Measurements from ENCODE around the gene RSBN1.
"Not testable (repeated sequence)": the region's sequence is repeated elsewhere in the genome, so short reads cannot be mapped to it uniquely, and the experiment has no call there.

RSBN1 gene

DNA sequence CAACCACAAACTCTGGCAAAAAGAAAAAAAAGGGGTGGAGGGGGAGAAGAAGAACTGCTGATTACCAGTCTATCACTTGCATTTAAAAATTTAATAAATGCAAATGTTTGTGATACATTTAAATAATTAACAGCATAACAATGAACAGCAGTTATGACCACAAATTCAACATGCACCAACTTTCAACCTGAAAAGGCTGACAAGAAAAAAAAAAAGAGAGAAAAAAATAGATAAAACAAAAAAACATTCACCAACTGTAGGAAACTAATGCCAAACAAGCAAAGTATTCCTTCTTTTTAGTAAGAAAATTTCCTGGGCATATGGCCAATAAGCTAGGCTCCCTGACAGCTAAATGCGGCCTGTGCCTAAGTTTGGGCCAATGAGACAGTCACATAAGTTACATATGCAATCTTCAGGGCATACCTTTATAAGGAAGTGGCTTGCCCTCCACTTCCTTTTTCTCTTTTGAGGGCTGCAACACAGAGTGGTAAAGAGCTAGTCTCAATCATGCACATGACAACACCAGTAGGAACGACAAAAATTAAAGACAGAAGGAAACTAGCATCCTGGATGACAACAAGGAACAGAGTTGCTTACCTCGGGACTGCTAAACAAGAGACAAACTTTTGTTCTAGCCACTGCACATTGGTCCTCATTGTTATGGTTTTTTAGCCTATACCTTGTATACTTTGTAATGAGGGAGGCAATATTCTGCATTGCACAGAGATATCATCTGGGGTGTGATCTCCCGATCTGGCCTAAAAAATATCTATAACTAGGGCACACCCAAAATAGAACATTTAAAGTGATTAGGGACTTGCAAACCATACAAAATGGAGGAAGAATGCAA lies 28.8 kb downstream of the RSBN1 start:
- in situ Hi-C loops (cut with MboI; ENCODE audit: low sequenced_read_pairs), result no loop called here

DNA sequence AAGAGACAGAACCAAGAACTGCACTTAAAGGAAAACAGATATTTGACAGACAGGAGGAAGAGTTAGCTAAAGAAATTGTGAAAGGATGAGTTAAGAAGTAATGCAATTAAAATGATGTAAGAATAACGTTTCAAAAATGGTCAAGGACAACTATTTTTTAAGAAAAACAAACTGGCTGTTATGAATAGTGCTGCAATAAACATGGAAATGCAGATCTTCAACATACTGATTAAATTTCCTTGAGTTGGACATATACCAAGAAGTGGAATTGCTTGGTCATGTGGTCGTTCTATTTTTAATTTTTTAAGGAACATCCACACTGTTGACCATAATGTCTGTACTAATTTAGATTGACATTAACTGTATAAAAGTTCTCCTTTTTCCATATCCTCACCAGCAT lies 29.9 kb downstream of the RSBN1 start:
- in situ Hi-C loops (cut with MboI; ENCODE audit: low sequenced_read_pairs), result no loop called here

DNA sequence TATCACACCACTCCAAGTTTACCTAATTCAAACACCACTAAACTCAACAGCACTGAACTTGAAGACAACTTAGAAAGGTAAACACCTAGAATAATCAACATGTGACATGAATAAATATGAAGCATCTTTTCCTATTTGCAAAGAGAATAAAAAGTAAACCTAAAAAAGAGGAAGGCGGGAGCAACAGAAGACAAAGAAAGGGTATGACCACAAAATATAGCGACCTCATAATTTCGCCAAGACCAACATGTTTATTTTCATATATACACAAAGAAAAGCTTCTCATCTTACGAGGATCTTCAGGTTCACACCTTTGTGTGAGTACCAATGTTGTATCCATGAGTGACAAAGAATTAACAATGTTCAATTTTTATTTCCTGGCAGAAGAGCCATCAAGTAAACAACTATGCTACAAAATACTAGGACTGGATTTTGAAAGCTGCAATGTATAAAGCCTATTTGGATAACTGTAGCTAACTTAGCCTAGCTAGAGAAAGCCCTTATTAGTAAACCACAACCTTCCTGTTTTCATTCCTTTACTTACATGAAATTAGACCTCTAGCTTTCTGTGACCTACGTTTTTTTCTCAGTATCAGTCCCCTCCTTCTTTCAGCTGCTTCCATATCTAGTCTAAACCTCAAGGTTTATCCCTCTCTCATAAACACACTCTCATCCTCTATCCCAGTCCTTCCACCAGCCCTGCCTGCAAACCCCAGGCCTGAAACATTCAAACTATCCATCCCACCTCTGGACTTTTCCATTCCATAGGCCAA lies 31.7 kb downstream of the RSBN1 start:
- in situ Hi-C loops (cut with MboI; ENCODE audit: low sequenced_read_pairs), result no loop called here

DNA sequence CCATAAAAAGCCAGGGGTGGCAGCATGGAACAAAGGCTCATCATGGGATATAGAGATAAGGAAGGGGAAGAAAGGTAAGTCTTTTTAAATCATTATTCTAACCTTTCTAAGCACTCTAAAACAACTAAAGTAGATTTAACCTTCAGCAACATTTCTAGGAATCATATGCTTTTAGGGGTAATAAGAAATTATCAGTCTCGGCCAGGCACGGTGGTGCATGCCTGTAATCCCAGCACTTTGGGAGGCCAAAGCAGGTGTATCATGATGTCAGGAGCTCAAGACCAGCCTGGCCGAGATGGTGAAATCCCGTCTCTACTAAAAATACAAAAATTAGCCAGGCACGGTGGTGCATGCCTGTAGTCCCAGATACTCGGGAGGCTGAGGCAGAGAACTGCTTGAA lies 32.7 kb downstream of the RSBN1 start:
- in situ Hi-C loops (cut with MboI; ENCODE audit: low sequenced_read_pairs), result no loop called here

DNA sequence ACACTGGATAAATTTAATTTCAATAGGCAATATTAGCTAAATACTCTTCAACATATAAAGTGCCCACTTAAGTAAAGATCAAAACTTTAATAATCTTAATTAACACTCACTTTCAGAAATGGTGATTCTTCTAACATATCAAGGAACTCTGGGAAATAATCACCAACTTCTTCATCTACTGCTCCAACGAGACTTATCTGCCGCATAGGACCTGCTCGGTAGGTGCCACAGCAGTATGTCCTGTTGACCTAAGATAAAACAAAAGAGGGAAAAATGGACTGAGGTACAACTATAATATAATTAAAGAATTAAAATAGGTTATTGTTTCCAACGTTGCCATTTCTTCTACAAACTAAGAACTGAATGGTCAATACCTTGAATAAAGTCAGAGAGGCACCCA lies 34.7 kb downstream of the RSBN1 start:
- in situ Hi-C loops (cut with MboI; ENCODE audit: low sequenced_read_pairs), result no loop called here

DNA sequence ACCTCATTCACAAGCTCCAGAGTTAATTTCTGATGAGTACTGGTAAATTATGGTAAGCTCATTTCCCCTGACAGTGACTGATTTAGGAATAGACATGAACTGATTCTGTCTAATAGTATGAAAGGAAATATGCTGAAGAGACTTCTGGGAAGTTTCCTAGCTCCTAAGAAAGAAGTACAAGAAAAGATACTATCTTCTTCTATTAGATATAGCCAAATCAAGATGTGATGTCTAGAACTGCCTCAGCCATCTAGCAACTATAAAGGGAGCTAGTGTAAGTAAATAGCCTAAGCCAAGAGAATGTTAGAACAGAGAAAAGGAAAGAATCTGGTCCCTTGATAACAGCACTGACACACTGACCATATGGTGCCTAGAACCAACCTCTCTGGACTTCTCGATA lies 42.2 kb downstream of the RSBN1 start:
- in situ Hi-C loops (cut with MboI; ENCODE audit: low sequenced_read_pairs), result no loop called here

DNA sequence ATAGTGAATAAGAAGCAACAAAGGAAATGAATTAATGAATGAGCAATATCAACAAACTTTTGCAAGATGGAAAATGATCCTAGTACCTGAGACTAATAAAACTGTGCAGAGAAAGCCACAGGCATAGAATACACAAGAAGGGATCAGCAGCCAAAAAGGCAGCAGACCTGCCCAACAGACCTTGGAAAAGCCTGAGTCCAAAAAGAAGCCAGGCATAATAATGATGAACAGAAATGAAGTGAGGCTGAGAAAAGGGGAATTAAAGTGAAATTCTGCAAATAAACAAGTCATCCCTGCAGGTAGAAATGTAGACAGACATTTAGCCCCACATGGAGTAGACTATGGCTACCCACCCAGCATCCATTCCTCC lies 42.7 kb downstream of the RSBN1 start:
- in situ Hi-C loops (cut with MboI; ENCODE audit: low sequenced_read_pairs), result no loop called here

DNA sequence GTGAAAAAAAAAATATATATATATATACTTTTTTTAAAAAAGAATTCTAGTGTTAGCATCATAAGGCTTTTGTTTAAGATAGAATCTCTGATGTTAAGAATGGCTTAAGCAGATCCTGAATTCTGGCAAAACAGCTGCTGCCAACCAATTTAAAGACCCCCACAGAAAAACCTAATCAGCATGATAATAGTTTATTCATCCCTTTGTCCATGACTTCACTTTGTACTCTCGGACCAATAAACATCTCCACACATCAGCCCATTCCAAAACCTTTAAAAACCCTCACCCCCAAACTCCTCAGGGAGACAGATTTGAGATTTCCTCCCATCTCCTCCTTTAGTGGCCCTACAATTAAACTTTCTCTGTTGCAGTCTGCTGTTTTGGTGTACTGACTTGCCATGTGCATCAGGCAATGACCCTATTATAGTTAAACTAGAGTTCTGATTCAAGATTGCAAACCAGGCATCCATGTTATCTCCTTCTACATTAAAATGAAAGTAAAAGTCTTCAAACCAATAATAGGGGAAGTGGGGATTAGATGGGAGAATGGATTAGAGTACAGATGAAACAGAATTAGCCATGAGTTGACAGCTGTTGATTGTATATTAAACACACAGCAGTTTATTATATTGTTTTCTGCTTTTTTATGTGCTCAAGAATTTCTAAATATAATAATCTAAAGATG lies 43.2 kb downstream of the RSBN1 start:
- in situ Hi-C loops (cut with MboI; ENCODE audit: low sequenced_read_pairs), result no loop called here

DNA sequence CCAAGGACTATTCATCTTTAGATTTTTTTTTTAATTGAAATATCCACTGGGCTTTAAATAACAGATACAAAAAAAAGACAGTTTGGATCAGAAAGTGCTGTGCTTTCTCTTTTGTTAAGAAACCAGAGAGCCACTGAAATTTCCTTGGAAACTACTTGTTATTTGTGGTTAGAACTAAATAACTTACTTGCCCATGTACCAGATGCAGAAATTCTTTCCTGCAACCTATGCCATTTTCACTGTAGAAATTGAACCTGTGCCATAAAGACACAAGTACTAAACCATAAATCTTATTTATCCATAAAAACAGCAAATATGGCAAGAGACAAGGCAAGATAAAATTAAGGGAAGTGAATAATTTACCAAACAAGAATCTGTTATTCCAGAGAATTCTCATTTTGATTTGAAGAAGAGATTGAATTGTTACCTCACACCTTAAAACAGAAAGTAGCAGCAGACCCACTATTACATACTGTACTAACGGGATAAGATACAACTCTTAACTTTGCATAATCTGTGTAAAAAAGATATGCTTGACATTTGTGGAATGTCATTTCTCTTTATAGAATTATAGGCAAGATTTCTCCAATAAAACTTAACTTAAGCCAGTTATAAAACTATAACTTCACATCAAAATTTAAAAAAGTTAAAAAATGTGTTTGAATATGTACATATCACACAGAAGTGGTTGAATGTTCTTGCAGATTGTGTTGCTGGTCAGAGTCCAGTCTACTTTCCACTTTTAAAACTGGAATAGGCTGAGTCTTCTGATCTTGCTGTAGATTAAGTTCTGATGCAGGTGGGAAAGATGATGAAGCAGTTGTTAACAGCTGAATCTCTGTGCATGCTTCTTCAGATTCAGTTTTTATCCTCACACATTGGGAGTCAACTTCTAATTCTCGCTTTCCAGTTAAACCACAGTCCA lies 46.7 kb downstream of the RSBN1 start:
- in situ Hi-C loops (cut with MboI; ENCODE audit: low sequenced_read_pairs), result no loop called here

DNA sequence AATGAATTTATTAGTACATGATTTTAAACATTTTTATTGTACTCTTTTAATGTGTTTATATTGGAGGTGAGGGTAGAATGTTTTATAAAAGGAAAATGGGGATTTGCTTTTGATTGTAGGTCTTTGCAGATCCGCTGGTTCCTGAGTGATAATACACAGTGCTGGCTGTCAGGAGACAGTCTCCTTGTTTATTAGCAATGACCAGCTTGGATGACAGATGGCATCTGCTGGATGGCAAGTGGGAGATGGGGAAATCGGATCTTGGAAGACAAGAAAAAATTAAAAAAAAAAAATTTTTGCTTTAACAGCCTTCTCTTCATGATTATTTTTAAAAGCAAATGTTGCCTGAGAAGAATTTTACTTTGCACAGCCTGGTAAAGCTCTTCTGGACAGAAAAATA lies 48.6 kb downstream of the RSBN1 start:
- in situ Hi-C loops (cut with MboI; ENCODE audit: low sequenced_read_pairs), result no loop called here

DNA sequence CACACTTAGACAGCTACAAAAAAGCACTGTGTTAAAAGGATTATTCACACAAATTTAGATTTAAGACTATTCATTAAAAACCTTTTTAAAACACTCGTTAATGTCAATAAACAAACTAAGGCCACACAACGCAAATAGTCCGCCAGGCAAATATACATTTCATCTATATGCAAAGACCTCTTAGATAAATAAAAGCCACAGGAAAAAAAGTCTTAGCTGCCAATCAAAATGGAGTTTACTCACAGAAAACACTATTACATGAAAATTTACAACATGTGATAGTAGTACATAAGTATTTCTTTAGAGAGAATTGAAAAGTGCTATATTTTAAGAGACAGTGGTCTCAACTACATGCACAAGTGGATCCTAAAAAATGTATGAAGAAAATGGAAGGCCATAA lies 50.3 kb downstream of the RSBN1 start:
- in situ Hi-C loops (cut with MboI; ENCODE audit: low sequenced_read_pairs), result no loop called here

DNA sequence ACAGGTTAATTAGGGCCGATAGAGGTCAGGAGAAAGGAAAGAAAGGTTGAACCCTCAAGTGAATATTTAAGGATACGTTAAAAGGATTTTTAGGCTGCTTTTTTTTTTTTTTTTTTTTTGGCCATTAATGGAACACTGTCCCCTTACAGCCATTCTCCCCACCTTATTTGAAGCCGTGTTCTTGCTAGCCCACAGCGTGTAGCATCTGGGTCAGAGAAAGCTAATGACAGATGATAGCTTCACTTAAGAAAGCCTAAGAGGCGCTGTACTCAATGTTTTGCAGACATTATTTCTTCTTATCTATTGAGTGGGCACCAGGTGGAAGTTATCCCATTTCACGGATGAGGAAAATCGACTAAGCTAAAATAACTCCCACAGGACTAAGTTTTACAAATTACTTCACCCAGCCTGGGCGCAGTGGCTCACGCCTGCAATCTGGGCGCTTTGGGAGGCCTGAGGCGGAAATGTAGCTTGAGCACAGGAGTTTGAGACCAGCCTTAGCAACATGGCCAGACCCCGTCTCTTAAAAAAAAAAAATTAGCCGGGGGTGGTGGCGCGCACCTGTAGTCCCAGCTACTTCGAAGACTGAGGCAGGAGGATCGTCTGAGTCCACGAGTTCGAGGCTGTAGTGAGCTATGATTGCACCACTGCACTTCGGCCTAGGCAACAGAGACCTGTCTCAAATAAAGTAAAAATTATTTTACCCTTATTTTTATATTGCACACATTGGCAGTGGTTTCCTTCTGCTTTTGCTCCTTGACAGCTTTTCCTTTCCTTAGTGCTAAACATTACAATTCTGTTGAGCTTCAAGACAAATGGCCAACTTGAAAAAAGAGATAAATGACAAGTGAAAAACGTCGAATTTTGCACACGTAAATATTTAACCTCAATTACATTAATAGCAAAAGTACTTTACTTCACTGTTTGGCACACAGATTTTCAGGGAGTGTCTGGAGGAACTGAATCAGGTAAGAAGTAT lies 51.9 kb downstream of the RSBN1 start:
- in situ Hi-C loops (cut with MboI; ENCODE audit: low sequenced_read_pairs), result no loop called here

DNA sequence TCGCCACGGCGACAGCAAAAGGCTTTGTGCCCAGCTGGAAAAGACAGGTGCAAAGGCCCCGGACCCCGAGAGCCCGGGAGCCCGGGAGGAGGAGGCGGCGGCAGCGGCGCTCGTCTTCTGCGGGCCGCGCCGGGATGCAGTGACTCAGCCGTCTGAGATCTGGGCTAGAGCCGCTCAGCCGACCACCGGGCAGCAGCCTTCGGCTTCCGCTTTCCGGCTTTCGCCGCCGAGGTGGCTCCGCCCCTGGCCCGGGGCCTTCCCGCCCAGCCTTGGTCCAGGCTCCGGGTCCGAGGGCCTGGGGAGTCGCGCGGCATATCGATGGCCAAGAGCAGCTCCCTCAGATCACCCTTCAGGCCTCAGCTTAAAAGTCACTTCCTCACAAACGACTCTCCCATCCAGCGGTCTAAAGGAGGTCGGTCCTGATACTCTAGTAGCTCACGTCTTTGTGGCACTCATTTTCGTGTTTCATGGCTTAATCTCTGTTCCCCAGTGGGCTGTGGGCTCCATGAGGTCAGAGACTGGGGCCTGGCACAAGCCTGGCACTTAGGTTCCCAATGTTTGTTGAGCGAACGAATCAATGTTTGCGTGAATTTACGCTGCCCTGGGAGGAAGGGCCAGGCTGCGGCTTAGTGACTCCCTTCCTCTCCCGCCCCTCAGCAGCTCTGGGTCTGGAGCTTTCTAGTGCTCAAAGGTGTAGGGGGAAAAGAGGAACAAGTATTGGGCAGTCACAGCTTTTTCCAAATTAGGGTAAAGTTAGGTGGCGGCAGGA lies 52.8 kb downstream of the RSBN1 start, which contains the start of gene PHTF1:
TSS of gene PHTF1 (minus strand) at position 154 of the 769 bp plus-strand sequence. CDS start 783 bp downstream, outside the sequence.
- in situ Hi-C loops (cut with MboI; ENCODE audit: low sequenced_read_pairs), result no loop called here

DNA sequence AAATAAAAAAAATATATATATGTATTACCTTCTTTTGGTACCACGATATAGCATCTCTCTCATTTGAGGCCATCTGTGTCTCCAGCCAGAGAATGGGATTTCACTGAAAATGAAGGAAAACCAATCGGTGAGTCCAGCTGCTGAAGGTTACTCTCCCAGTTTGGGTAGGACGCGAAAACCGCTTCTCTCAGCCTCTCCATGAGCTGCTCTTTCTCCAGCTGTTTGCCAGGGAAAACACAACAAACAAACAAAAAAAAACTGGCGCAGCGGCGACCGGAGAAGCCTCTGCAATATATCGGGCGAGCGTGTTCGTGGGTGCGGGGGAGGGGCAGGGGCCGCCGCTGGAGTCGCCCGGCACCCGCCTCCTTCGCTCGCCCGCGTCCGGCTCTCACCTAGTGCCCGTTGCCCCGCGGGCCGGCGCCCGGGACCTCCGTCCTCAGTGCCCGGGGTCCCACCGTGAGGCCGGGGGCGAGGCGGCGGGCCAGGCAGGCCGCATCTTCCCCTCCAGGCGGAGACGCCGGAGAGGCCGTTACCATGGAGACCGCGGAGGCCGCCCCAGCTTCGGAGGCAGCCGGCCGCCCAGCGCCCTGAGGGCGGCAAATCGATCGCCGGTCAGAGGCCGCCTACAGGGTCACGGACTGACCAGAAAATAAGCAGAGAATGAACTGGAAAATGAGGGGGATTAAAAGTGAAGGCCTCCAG lies 53.5 kb downstream of the RSBN1 start:
- in situ Hi-C loops (cut with MboI; ENCODE audit: low sequenced_read_pairs), result no loop called here

DNA sequence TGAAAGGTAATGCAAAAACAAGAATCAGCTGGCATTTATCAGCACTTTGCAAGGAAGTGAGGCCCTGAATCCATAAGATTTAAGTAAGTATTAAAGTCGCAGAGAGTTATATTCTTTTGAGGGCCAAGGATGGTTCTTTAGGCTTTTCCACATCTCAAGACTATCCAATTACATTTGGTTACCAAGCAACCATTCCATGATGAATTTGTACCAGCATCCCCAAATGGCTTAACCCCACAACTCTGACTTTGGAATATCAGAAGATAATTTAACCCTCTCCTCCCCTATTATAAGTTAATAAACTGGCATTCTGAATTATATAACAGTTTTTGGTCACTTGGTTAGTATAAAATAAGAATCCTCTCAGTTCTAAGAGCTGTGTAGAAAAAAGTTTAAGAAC lies 55.8 kb downstream of the RSBN1 start:
- in situ Hi-C loops (cut with MboI; ENCODE audit: low sequenced_read_pairs), result no loop called here

DNA sequence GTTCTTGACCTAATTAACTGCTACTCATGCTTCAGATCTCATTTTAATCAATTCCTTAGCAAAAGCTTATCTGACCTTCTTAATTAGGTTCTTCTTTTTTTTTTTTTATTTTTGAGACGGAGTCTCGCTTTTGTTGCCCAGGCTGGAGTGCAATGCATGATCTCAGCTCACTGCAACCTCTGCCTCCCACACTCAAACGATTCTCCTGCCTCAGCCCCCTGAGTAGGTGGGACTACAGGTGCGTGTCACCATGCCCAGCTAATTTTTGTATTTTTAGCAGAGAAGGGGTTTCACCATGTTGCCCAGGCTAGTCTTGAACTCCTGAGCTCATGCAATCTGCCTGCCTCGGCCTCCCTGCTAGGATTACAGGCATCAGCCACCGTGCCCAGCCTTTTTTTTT lies 58.9 kb downstream of the RSBN1 start:
- in situ Hi-C loops (cut with MboI; ENCODE audit: low sequenced_read_pairs), result not testable (repeated sequence)

DNA sequence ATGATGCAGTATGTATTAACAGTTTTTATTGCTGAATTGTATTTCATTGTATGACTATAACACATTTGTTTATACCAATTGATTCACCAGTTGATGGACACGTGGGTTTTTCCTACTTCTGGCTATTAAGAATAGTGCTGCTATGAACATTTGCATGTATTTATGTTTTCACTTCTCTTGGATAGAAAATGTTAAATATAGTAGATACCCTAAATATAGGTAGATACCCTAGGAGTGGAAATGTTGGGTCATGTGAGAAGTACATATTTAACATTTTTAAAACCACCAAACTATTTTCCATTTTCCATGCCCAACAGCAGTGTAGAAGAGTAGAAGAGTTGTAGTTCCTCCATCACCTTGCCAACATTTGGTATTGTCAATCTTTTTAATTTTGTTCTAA lies 60.8 kb downstream of the RSBN1 start:
- in situ Hi-C loops (cut with MboI; ENCODE audit: low sequenced_read_pairs), result no loop called here

DNA sequence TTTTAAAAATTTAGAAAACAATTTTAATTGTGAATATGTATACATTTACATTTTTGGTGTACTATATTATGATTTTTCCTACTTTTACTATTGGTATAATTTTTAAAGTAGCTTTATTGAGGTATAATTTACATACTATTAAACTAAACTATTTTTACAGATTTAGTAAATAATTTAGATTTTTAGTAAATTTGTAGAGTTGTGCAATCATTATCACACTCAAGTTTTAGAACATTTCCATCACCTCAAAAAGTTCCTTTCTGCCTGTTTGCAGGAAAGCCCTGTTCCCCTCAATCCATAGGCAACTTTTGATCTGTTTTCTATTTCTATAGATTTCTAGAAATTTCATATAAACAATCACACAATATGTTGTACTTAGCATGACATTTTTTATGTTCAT lies 61.2 kb downstream of the RSBN1 start:
- in situ Hi-C loops (cut with MboI; ENCODE audit: low sequenced_read_pairs), result no loop called here
